Osteoblast (primary cell): ENCODE results near the gene COL8A1. TPM values are rescaled to one million over a fixed set of nuclear protein-coding genes. Genes with fewer than 3 reads are reported as not detected.

Source experiments
- DNase-seq: peaks from one replicate; pipeline ENCODE4 v3.0.0; 2011; ENCODE audit warnings: low spot score, mixed read lengths; ENCODE audit not compliant: insufficient read length; ENCODE audit errors: missing footprints
- H2AFZ ChIP-seq: 2 replicates; pipeline ENCODE4 v1.6.0; 2011; ENCODE audit warnings: mild to moderate bottlenecking, low read length
- H3K27ac ChIP-seq: 2 replicates; pipeline ENCODE4 v1.5.1; 2011; ENCODE audit warnings: mild to moderate bottlenecking, low read depth, low read length, moderate library complexity
- H3K27me3 ChIP-seq: 2 replicates; pipeline ENCODE4 v1.6.0; 2012; ENCODE audit warnings: mild to moderate bottlenecking, control low read depth, inconsistent platforms, low read length, moderate library complexity; ENCODE audit not compliant: insufficient read depth
- H3K36me3 ChIP-seq: 2 replicates; pipeline ENCODE4 v1.5.1; 2011; ENCODE audit warnings: mild to moderate bottlenecking, low read length, control low read depth, moderate library complexity; ENCODE audit not compliant: insufficient read depth
- H3K4me1 ChIP-seq: 2 replicates; pipeline ENCODE4 v1.5.1; 2011; ENCODE audit warnings: mild to moderate bottlenecking, low read length, control low read depth, moderate library complexity; ENCODE audit not compliant: insufficient read depth
- H3K4me2 ChIP-seq: 2 replicates; pipeline ENCODE4 v1.6.0; 2011; ENCODE audit warnings: mild to moderate bottlenecking, low read length; ENCODE audit not compliant: insufficient read depth
- H3K4me3 ChIP-seq: fragments of 200-600 bp; sonication (generic); 3 replicates; pipeline ENCODE4 v1.5.1; 2012; ENCODE audit warnings: mild to moderate bottlenecking, low read length, inconsistent platforms; ENCODE audit not compliant: insufficient read depth
- H3K79me2 ChIP-seq: 2 replicates; pipeline ENCODE4 v1.6.0; 2012; ENCODE audit warnings: mild to moderate bottlenecking, low read length, control low read depth, inconsistent platforms; ENCODE audit not compliant: insufficient read depth
- H3K9me3 ChIP-seq: 2 replicates; pipeline ENCODE4 v1.5.1; 2011; ENCODE audit warnings: low read depth, low read length, control low read depth
- H4K20me1 ChIP-seq: 2 replicates; pipeline ENCODE4 v1.6.0; 2012; ENCODE audit warnings: mild to moderate bottlenecking, low read length, control low read depth; ENCODE audit not compliant: insufficient read depth
- CTCF ChIP-seq: IDR thresholded peaks from 2 replicates; pipeline ENCODE4 v1.5.1; 2011; ENCODE audit warnings: mild to moderate bottlenecking, low read depth, low read length, moderate library complexity; ENCODE audit errors: extremely low read depth
- total RNA-seq: library from RNA; depleted of rRNA; stranded (reverse); fragments of >200 nt; gene quantifications from 2 replicates; pipeline ENCODE4 v1.2.3, GENCODE V29; 2012

The COL8A1 gene
- total RNA-seq, 1 donor, result 311 TPM

DNA sequence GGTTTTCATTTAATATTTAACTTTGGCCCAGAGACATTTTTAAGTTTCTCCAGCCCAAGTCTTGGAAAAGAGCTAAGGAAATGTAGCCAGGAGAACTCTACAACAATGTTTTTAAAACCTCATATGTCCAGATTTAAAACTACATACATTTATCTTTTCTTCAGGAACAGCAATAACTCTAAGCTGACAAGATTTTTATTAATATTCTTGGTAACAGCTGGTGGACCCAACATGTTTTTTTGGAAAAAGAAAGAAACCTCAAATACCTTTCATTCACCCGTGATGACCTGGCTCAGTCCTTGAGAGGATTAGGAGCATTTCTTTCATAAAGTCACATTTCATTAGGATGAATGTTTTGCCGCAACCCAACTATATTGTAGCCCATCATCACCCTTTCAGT is 128.9 kb downstream of the COL8A1 start:
- H3K9me3 ChIP-seq, result no peaks in the 10 kb centered on the region
- TF ChIP-seq CTCF, result no peak
- peaks cover 26% of the 10 kb centered on the region for H3K4me1 ChIP-seq
- no peaks in the 10 kb centered on the region for H3K27me3 ChIP-seq
- no peak overlapping the region for H2AFZ ChIP-seq
- no peak overlapping the region for H3K4me2 ChIP-seq
- H3K4me3 ChIP-seq, result no peak overlapping the region
- peaks cover 32% of the 10 kb centered on the region for H3K36me3 ChIP-seq
- DNase-seq, result no peak
- no peaks in the 10 kb centered on the region for H4K20me1 ChIP-seq
- H3K27ac ChIP-seq, result no peak overlapping the region
- no peaks in the 10 kb centered on the region for H3K79me2 ChIP-seq

DNA sequence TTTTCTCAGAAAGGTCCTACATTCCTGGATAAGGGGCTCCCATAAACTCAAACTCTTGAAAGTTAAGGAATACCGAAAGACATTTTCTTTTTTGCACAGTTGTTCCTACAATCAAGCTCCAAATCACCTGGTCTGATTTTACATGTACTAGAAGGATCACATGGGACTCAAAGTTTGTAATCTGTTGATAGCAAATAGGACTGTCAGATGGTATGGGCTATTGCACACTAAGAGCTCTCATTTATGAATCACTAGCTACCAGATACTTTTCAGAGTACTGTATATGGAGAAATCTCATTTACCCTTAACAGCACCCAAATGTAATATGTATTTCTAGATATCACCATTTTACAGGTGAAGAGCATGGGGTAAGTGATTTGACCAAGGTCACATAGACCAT is 129.7 kb downstream of the COL8A1 start:
- no peak overlapping the region for H3K4me3 ChIP-seq
- H3K27me3 ChIP-seq, result no peaks in the 10 kb centered on the region
- H3K4me2 ChIP-seq, result no peak overlapping the region
- H3K9me3 ChIP-seq, result no peaks in the 10 kb centered on the region
- no peak for TF ChIP-seq CTCF
- no peak overlapping the region for H3K27ac ChIP-seq
- DNase-seq, result no peak
- no peak overlapping the region for H2AFZ ChIP-seq
- H3K79me2 ChIP-seq, result no peaks in the 10 kb centered on the region
- no peaks in the 10 kb centered on the region for H4K20me1 ChIP-seq
- H3K4me1 ChIP-seq, result peaks cover 26% of the 10 kb centered on the region
- H3K36me3 ChIP-seq, result peaks cover 32% of the 10 kb centered on the region

- Histone ChIP-seq H4K20me1 (no peaks in the 10 kb centered on the region), H3K79me2 (no peaks in the 10 kb centered on the region), H3K4me1 (peaks cover 18% of the 10 kb centered on the region), H3K27me3 (no peaks in the 10 kb centered on the region), H3K9me3 (no peaks in the 10 kb centered on the region), H3K4me2 (no peak overlapping the region), H3K4me3 (no peak overlapping the region), H2AFZ (no peak overlapping the region), H3K27ac (no peak overlapping the region), H3K36me3 (peaks cover 25% of the 10 kb centered on the region)
- DNase-seq, result no peak
- no peak for TF ChIP-seq CTCF
These were observed 130.6 kb downstream of the COL8A1 start for GRCh38 chr3:99768808-99769501.

DNA sequence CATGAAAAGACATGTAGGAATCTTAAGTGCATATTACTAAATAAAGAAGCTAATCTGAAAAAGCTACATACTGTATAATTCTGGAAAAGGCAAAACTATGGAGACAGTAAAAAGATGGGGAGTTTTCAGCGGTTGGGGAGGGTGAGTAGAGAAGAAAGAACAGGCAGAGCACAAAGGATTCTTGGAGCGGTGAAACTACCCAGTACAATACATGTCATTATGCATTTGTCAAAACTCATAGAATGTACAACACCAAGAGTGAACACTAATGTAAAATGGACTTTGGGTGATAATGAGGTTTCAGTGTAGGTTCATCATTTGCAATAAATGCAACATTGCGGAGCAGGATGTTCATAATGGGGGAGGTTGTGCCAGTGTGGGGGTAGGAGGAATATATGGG is 133.8 kb downstream of the COL8A1 start:
- no peak overlapping the region for H3K4me2 ChIP-seq
- H2AFZ ChIP-seq, result no peak overlapping the region
- peaks cover 41% of the 10 kb centered on the region for H3K36me3 ChIP-seq
- peaks cover 31% of the 10 kb centered on the region for H3K4me1 ChIP-seq
- DNase-seq, result no peak
- peaks cover 3% of the 10 kb centered on the region for H3K79me2 ChIP-seq
- H4K20me1 ChIP-seq, result no peaks in the 10 kb centered on the region
- no peak overlapping the region for H3K4me3 ChIP-seq
- H3K27me3 ChIP-seq, result no peaks in the 10 kb centered on the region
- H3K9me3 ChIP-seq, result no peaks in the 10 kb centered on the region
- TF ChIP-seq CTCF, result no peak
- no peak overlapping the region for H3K27ac ChIP-seq
